ENCODE data around the gene ZFP14.

The ZFP14 gene

GRCh38 chr19:36378625-36379509, at the start of gene ZFP14:
Gene ZFP14 (minus strand): TSS chr19:36379201. CDS start chr19:36367892, 11,309 bp downstream.
- peak; percentile 81 to 83 for DNase-seq (ENCODE audit: low read depth in 2 of 2)

GRCh38 chr19:36423925-36424324, 44.9 kb upstream of the ZFP14 start:
- DNase-seq (ENCODE audit: low read depth in 2 of 2) = no peak

- DNase-seq (ENCODE audit: low read depth in 2 of 2) = no peak
Observed at GRCh38 chr19:36421749-36422481, 42.9 kb upstream of the ZFP14 start.

- DNase-seq (ENCODE audit: low read depth in 2 of 2) = no peak
Observed at GRCh38 chr19:36420961-36421748, 42.2 kb upstream of the ZFP14 start.

- peak; percentile 56 to 59 for DNase-seq (ENCODE audit: low read depth in 2 of 2)
Observed at GRCh38 chr19:36418287-36419001, 39.4 kb upstream of the ZFP14 start, which contains the start of gene ZFP82. Gene ZFP82 (minus strand): TSS chr19:36418644. CDS start chr19:36409789, 8,855 bp downstream.

GRCh38 chr19:36417752-36418286, 38.8 kb upstream of the ZFP14 start:
- no peak for DNase-seq (ENCODE audit: low read depth in 2 of 2)

GRCh38 chr19:36409841-36410240, 30.8 kb upstream of the ZFP14 start:
- no peak for DNase-seq (ENCODE audit: low read depth in 2 of 2)

- no peak for DNase-seq (ENCODE audit: low read depth in 2 of 2)
Observed at GRCh38 chr19:36408101-36408500, 29.1 kb upstream of the ZFP14 start.

GRCh38 chr19:36404498-36404897, 25.5 kb upstream of the ZFP14 start:
- DNase-seq (ENCODE audit: low read depth in 2 of 2) = no peak

GRCh38 chr19:36401475-36401874, 22.5 kb upstream of the ZFP14 start:
- no peak for DNase-seq (ENCODE audit: low read depth in 2 of 2)

GRCh38 chr19:36398571-36398970, 19.6 kb upstream of the ZFP14 start:
- DNase-seq (ENCODE audit: low read depth in 2 of 2) = no peak

- no peak for DNase-seq (ENCODE audit: low read depth in 2 of 2)
Observed at GRCh38 chr19:36392916-36393673, 14.1 kb upstream of the ZFP14 start.

- DNase-seq (ENCODE audit: low read depth in 2 of 2) = no peak
Observed at GRCh38 chr19:36379510-36379819, 464 bp upstream of the ZFP14 start.

- DNase-seq (ENCODE audit: low read depth in 2 of 2) = no peak
Observed at GRCh38 chr19:36377541-36378178, 1.3 kb downstream of the ZFP14 start.

- DNase-seq (ENCODE audit: low read depth in 2 of 2) = no peak
Observed at GRCh38 chr19:36373638-36374156, 5.3 kb downstream of the ZFP14 start.

GRCh38 chr19:36371886-36372285, 7.1 kb downstream of the ZFP14 start:
- DNase-seq (ENCODE audit: low read depth in 2 of 2) = no peak

GRCh38 chr19:36363845-36364244, 15.2 kb downstream of the ZFP14 start:
- no peak for DNase-seq (ENCODE audit: low read depth in 2 of 2)

GRCh38 chr19:36340786-36341372, 38.1 kb downstream of the ZFP14 start:
- DNase-seq (ENCODE audit: low read depth in 2 of 2) = no peak
